Measurements from ENCODE around the gene DHRS2. TPM values are rescaled to one million over a fixed set of nuclear protein-coding genes. Genes with fewer than 3 reads are reported as not detected.

The DHRS2 gene
- total and polyA plus RNA-seq, 2 of the 4 experiments (the other 2 are of a cell fraction), result 0.12 to 0.18 TPM

- H3K14ac ChIP-seq (replicated peaks; ENCODE audit: low read depth, low read length), result no peak overlapping the region
- peaks cover 2% of the 10 kb centered on the region; the same call in 1 of the 2 replicates for H3K4me1 ChIP-seq (ENCODE audit: control insufficient read depth, insufficient read depth, low read length)
- ATAC-seq (ENCODE audit: low read depth) (no peak), DNase-seq (no peak)
- H3K23ac ChIP-seq (ENCODE audit: low read depth, low read length), result no peak overlapping the region
- no peak overlapping the region for H4K5ac ChIP-seq (ENCODE audit: low read depth, low read length)
- POLR2A ChIA-PET (ENCODE audit: unreplicated experiment), result no interaction called here
- H3K36me3 ChIP-seq (ENCODE audit: control insufficient read depth, insufficient read depth, low read length), result no peaks in the 10 kb centered on the region
- in situ Hi-C loops (cut with MboI; ENCODE audit: low sequenced_read_pairs) (no loop called here), intact Hi-C loops (cut with micrococcal nuclease) (no loop called here), dilution Hi-C loops (cut with HindIII; ENCODE audit: low sequenced_read_pairs, unreplicated experiment) (no loop called here)
- H2BK5ac ChIP-seq (ENCODE audit: low read depth, low read length, poor library complexity, severe bottlenecking), result no peak overlapping the region
- no peak overlapping the region for H3K56ac ChIP-seq (ENCODE audit: extremely low read depth, insufficient read depth, low read length)
- peaks cover 4% of the 10 kb centered on the region; the same call in 1 of the 2 replicates for H3K9me3 ChIP-seq (ENCODE audit: control insufficient read depth, insufficient read depth, low read length)
- no peaks in the 10 kb centered on the region for H3K27me3 ChIP-seq (ENCODE audit: control insufficient read depth, insufficient read depth, low read length)
- H3K4ac ChIP-seq (ENCODE audit: low read depth, low read length), result no peak overlapping the region
- H3K9ac ChIP-seq (ENCODE audit: low read depth, low read length), result no peak overlapping the region
- no peak for TF ChIP-seq MAFK (IDR thresholded peaks at IDR 0.05; ENCODE audit: low read depth, low read length)
- no peak for TF ChIP-seq NFE2L2 (IDR thresholded peaks at IDR 0.05; ENCODE audit: low read depth, low read length)
- no peak for TF ChIP-seq CEBPB (IDR thresholded peaks at IDR 0.05; ENCODE audit: low read depth, low read length)
- no peak for TF ChIP-seq MAZ (IDR thresholded peaks at IDR 0.05; ENCODE audit: borderline replicate concordance, low read depth, low read length)
- TF ChIP-seq SMC3 (IDR thresholded peaks at IDR 0.05; ENCODE audit: low read depth, low read length), result no peak
- TF ChIP-seq, protein P1, sequence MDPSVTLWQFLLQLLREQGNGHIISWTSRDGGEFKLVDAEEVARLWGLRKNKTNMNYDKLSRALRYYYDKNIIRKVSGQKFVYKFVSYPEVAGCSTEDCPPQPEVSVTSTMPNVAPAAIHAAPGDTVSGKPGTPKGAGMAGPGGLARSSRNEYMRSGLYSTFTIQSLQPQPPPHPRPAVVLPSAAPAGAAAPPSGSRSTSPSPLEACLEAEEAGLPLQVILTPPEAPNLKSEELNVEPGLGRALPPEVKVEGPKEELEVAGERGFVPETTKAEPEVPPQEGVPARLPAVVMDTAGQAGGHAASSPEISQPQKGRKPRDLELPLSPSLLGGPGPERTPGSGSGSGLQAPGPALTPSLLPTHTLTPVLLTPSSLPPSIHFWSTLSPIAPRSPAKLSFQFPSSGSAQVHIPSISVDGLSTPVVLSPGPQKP (IDR thresholded peaks at IDR 0.05; ENCODE audit: borderline replicate concordance, low read depth, low read length), result no peak
- no peak for TF ChIP-seq BHLHE40 (IDR thresholded peaks at IDR 0.05; ENCODE audit: low read depth, low read length)
- no peak for TF ChIP-seq RAD21 (IDR thresholded peaks at IDR 0.05; ENCODE audit: low read length)
- no peak for TF ChIP-seq MXI1 (IDR thresholded peaks at IDR 0.05; ENCODE audit: borderline replicate concordance, low read depth, low read length)
- no peak for TF ChIP-seq RCOR1 (IDR thresholded peaks at IDR 0.05; ENCODE audit: insufficient replicate concordance, low read length)
- no peak for TF ChIP-seq CTCF (conservative IDR thresholded peaks at IDR 0.05; ENCODE audit: low read depth, low read length)
- TF ChIP-seq, protein P2, sequence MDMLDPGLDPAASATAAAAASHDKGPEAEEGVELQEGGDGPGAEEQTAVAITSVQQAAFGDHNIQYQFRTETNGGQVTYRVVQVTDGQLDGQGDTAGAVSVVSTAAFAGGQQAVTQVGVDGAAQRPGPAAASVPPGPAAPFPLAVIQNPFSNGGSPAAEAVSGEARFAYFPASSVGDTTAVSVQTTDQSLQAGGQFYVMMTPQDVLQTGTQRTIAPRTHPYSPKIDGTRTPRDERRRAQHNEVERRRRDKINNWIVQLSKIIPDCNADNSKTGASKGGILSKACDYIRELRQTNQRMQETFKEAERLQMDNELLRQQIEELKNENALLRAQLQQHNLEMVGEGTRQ (IDR thresholded peaks at IDR 0.05; ENCODE audit: low read depth, low read length), result no peak
- no peaks in the 10 kb centered on the region for H4K20me1 ChIP-seq (ENCODE audit: insufficient read depth, low read length)
- no peak overlapping the region for H3K18ac ChIP-seq (ENCODE audit: low read depth, low read length)
- H2AK9ac ChIP-seq (replicated peaks; ENCODE audit: low read depth, low read length, poor library complexity), result no peak overlapping the region
- BruUV-seq (replicated peaks), result no TSS peak
- H2AFZ ChIP-seq (replicated peaks; ENCODE audit: low read length, poor library complexity), result no peak overlapping the region
- no peaks in the 10 kb centered on the region for H3K79me1 ChIP-seq (ENCODE audit: low read depth in 1 of 2, low read length in 2 of 2)
- no peak overlapping the region for H2AK5ac ChIP-seq (ENCODE audit: low read depth, low read length)
- no peak overlapping the region for H2BK120ac ChIP-seq (ENCODE audit: low read depth, low read length)
- H2BK15ac ChIP-seq (ENCODE audit: low read depth, low read length), result no peak overlapping the region
- H3K4me2 ChIP-seq (ENCODE audit: low read depth, low read length), result no peak overlapping the region
- H4K8ac ChIP-seq (ENCODE audit: low read depth in 2 of 2, low read length in 2 of 2), result no peak overlapping the region
- H3K9me1 ChIP-seq (ENCODE audit: insufficient read depth, low read length), result no peaks in the 10 kb centered on the region
- H3K27ac ChIP-seq (ENCODE audit: insufficient read depth, low read length), result no peak overlapping the region
- CTCF ChIA-PET, result no interaction called here
- no peak overlapping the region for H4K91ac ChIP-seq (ENCODE audit: insufficient read depth, low read depth, low read length)
- no peak overlapping the region for H2BK20ac ChIP-seq (ENCODE audit: low read depth, low read length)
- H3K4me3 ChIP-seq (ENCODE audit: insufficient read depth, low read depth, low read length), result no peak overlapping the region
Measured at GRCh38 chr14:23626946-23627345, 9.2 kb upstream of the DHRS2 start.
